Activated CD8-positive, alpha-beta T cell treated with anti-CD3 and anti-CD28 coated beads for 36 hours (primary cell): ENCODE data around the gene SLC30A4. TPM values are rescaled to one million over a fixed set of nuclear protein-coding genes. Genes with fewer than 3 reads are reported as not detected.

Source experiments
- ATAC-seq: fragments of 200-7000 bp; cut with Tn5 transposase; one replicate; pipeline ENCODE4 v1.10.0; 2021; ENCODE audit warnings: mild to moderate bottlenecking, moderate library complexity
- CTCF ChIA-PET: fragments of 350-600 bp; sonication (Branson Sonifier 250); formaldehyde crosslinking; loops from one replicate; lab custom pipeline; 2021; ENCODE audit warnings: antibody characterized with exemption; lab: Charles Lee
- POLR2A ChIA-PET: fragments of 350-600 bp; sonication (Branson Sonifier 250); formaldehyde crosslinking; loops from one replicate; lab custom pipeline; 2021; ENCODE audit warnings: antibody characterized with exemption; lab: Charles Lee
- DNase-seq: peaks from one replicate; pipeline ENCODE4 v3.0.0-alpha.2; 2020
- H3K27ac Mint-ChIP-seq: one replicate; pipeline ENCODE4 v1.8.0; 2021; ENCODE audit warnings: mild to moderate bottlenecking, mixed read lengths
- H3K27me3 Mint-ChIP-seq: one replicate; pipeline ENCODE4 v1.8.0; 2021; ENCODE audit warnings: mixed read lengths
- H3K36me3 Mint-ChIP-seq: one replicate; pipeline ENCODE4 v1.8.0; 2021; ENCODE audit warnings: low read depth, mixed read lengths
- H3K4me1 Mint-ChIP-seq: one replicate; pipeline ENCODE4 v1.8.0; 2021; ENCODE audit warnings: low read depth, mixed read lengths
- H3K4me3 Mint-ChIP-seq: one replicate; pipeline ENCODE4 v1.8.0; 2021; ENCODE audit warnings: mild to moderate bottlenecking, moderate library complexity, mixed read lengths
- H3K9me3 Mint-ChIP-seq: one replicate; pipeline ENCODE4 v1.8.0; 2021; ENCODE audit warnings: mixed read lengths
- intact Hi-C: fragments of 100-400 bp; cut with micrococcal nuclease; formaldehyde crosslinking; loops from one replicate; pipeline ENCODE4 v1.10.0; 2022
- total RNA-seq, 2 experiments: library from RNA; stranded (reverse); gene quantifications; one replicate each; pipeline ENCODE4 v1.2.3, GENCODE V29; 2021
- TF ChIP-seq, protein P1 (sequence below): fragments of 200-600 bp; IDR thresholded peaks from one replicate; pipeline ENCODE4 v1.8.0; 2022; ENCODE audit warnings: antibody characterized with exemption, mild to moderate bottlenecking

SLC30A4 gene
- total RNA-seq, 2 experiments from 2014 or later: 1.7 to 2.0 TPM

DNA sequence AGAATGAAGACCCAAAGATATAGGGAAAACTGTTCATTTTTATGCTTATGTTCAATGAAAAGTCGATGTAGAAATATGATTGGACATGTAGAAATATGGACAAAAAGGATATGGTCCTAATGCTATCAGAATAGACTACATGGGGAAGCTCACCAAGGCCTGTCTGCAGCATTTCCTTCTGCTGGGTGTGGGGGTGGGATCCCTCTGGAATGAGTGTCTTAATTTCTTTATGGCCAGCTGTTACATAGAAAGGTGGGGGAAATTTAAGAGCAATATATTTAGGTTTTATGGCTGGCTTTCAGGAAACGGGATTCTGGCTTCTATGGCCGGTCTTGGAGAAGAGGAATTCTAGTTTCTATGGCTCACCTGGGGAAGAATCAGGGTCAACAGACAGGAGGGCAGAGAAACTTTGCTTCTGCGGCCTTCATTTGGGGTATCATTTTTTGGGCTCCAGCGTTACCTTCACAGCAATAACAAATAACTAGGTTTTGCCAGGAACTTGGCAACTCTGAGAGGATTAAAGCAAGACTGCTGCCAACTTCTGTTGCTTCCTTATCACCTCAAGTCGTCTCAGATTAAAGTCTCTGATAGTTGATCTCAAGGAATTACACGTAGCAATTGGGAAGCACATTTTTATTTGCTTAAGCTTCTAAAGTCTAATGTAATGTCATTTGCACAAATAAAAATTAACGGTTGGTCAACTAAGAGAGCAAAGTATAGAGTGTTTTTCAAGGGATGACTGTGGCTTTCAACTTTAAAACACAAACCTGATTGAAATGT lies 87.2 kb downstream of the SLC30A4 start:
- Mint-ChIP-seq H3K27ac (no peak overlapping the region), H3K9me3 (no peaks in the 10 kb centered on the region)
- POLR2A ChIA-PET: no interaction called here

DNA sequence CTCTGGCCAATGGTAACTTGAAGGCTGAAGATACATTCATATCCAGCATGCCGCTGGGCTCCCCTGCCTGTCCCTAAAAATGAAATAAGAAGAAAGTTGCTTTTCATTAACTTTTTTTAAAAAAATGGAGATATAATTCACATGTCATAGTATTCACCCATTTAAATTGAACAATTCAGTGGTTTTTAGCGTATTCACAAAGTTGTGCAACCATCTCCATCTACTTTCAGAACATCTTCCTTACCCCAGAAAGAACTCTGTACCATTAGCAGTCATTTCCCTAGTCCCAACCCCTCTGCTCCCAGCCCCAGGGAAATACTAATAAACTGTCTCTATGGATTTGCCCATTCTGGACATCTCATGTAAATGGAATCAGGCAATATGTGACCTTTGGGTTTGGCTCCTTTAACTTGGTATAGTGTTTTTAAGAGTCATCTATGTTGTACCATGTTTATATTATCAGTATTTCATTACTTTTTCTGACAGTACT lies 88.4 kb downstream of the SLC30A4 start:
- DNase-seq: no peak
- ChIA-PET POLR2A (no interaction called here), CTCF (no interaction called here)
- Mint-ChIP-seq H3K36me3 (no peaks in the 10 kb centered on the region), H3K4me3 (no peak overlapping the region), H3K27ac (no peak overlapping the region), H3K27me3 (peaks cover 9% of the 10 kb centered on the region), H3K9me3 (no peaks in the 10 kb centered on the region), H3K4me1 (peaks cover 2% of the 10 kb centered on the region)
- TF ChIP-seq, protein P1, sequence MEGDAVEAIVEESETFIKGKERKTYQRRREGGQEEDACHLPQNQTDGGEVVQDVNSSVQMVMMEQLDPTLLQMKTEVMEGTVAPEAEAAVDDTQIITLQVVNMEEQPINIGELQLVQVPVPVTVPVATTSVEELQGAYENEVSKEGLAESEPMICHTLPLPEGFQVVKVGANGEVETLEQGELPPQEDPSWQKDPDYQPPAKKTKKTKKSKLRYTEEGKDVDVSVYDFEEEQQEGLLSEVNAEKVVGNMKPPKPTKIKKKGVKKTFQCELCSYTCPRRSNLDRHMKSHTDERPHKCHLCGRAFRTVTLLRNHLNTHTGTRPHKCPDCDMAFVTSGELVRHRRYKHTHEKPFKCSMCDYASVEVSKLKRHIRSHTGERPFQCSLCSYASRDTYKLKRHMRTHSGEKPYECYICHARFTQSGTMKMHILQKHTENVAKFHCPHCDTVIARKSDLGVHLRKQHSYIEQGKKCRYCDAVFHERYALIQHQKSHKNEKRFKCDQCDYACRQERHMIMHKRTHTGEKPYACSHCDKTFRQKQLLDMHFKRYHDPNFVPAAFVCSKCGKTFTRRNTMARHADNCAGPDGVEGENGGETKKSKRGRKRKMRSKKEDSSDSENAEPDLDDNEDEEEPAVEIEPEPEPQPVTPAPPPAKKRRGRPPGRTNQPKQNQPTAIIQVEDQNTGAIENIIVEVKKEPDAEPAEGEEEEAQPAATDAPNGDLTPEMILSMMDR: no peak
- no peak for ATAC-seq
- intact Hi-C loops: no loop called here

More for the DNA sequence above, 87.2 kb downstream of the SLC30A4 start:
- TF ChIP-seq, protein P1: no peak
- DNase-seq (no peak), ATAC-seq (no peak)
- Mint-ChIP-seq H3K36me3 (no peaks in the 10 kb centered on the region), H3K4me1 (peaks cover 2% of the 10 kb centered on the region), H3K27me3 (peaks cover 9% of the 10 kb centered on the region), H3K4me3 (no peak overlapping the region)
- intact Hi-C loops: no loop called here
- CTCF ChIA-PET: interaction anchor here (0.9 to 1.1 kb wide), 2 partner anchors 22 to 177 kb away, joined by 4 read pairs; no protein-coding TSS in a partner anchor

DNA sequence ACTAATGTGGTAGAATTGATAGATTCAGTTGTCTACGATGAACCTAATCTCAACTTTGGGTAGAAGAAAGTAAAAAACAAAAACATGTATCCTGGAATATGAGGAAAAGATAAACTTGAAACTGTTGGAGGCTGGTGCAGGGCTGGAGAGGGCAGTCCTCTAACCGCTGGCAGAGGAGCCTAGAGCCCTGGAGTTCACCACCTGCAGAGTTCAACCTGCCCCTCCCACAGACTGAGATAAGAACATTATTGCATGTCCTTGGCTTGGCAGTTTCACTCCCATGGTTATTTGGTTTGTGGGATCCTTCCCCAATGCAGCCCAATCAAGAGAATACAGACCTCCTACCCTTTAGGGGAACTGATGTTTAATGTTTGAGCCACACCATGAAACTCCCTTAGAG lies 91.0 kb downstream of the SLC30A4 start:
- H3K4me3 Mint-ChIP-seq: no peak overlapping the region
- H3K27me3 Mint-ChIP-seq: peaks cover 9% of the 10 kb centered on the region
- no peaks in the 10 kb centered on the region for H3K9me3 Mint-ChIP-seq
- POLR2A ChIA-PET: interaction anchor here (1.0 kb wide), 1 partner anchor 25 kb away, joined by 4 read pairs; no protein-coding TSS in a partner anchor
- H3K4me1 Mint-ChIP-seq: peaks cover 2% of the 10 kb centered on the region
- no peaks in the 10 kb centered on the region for H3K36me3 Mint-ChIP-seq
- CTCF ChIA-PET: interaction anchor here (1.2 to 3.4 kb wide), 12 partner anchors 11 to 231 kb away, joined by 3 to 159 read pairs (median 6); a partner anchor contains a TSS
- no peak for DNase-seq
- ATAC-seq: no peak
- TF ChIP-seq, protein P1: no peak
- intact Hi-C loops: no loop called here
- no peak overlapping the region for H3K27ac Mint-ChIP-seq

DNA sequence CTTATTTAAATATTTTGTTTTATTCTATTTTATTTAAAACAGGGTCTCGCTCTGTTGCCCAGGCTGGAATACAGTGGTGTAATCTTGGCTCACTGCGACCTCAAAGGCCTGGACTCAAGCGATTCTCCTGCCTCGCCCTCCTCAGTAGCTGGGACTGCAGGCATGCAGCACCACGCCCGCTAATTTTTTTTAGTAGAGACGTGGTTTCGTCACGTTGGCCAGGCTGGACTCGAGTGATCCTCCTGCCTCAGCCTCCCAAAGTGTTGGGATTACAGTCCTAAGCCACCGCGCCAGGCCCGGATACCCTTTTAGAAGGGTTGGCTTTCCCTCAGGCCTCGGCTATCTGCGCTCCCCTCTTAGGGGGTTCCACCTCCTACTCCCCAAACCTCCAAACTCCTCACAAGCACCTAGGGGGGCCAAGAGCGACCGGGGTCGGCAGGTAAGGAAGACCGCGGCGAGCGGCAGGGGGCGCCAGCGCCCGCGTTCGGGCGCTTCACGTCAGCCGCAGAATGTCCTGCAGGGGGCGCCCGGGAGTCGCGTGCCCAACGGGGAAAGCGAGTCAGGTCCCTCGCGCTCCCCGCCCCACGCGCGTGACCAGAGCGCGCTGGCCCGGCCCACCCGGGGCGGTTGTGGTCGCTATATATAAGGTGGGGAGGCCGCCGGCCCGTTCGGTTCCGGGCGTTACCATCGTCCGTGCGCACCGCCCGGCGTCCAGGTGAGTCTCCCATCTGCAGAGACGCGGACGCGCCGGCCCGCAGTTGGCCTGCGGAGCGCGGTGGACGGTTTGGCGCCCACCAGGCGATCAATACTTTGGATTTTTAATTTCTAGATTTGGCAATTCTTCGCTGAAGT lies 92.4 kb downstream of the SLC30A4 start:
- H3K9me3 Mint-ChIP-seq: no peaks in the 10 kb centered on the region

More for the DNA sequence above, 92.4 kb downstream of the SLC30A4 start:
- H3K27me3 Mint-ChIP-seq: peaks cover 9% of the 10 kb centered on the region
- H3K4me3 Mint-ChIP-seq: peak overlapping the region; percentile 38
- TF ChIP-seq, protein P1: peak; percentile 100
- ChIA-PET CTCF (interaction anchor here (0.6 to 3.4 kb wide), 52 partner anchors 8 to 359 kb away, joined by 3 to 159 read pairs (median 4); partner anchors contain the start of gene SQOR), POLR2A (interaction anchor here (0.6 kb wide), 1 partner anchor 232 kb away, joined by 3 read pairs; no protein-coding TSS in a partner anchor)
- no peaks in the 10 kb centered on the region for H3K36me3 Mint-ChIP-seq
- ATAC-seq: peak; percentile 96
- intact Hi-C loops: loop anchor here (1.0 kb wide), 1 partner anchor 27 kb away; no protein-coding TSS in a partner anchor
- peak; percentile 87 for DNase-seq
- no peak overlapping the region for H3K27ac Mint-ChIP-seq
- peaks cover 2% of the 10 kb centered on the region for H3K4me1 Mint-ChIP-seq

Other genes with a start within 250 kb of the SLC30A4 start
- gene GATM, start 144.2 kb downstream of the SLC30A4 start, total RNA-seq: 1 to 10 TPM; 5.6 to 6.5 TPM
- 10 to 100 TPM; 43.3 to 46.9 TPM for gene BLOC1S6, start 64.6 kb upstream of the SLC30A4 start, total RNA-seq
- gene SQOR, start 112.3 kb upstream of the SLC30A4 start, total RNA-seq: 10 to 100 TPM; 84.3 to 87.3 TPM